ENCODE data around the gene ZSCAN5B. TPM values are rescaled to one million over a fixed set of nuclear protein-coding genes. Genes with fewer than 3 reads are reported as not detected.
A peak's percentile ranks its signal among the peaks of the same experiment; 100 is the strongest.

The ZSCAN5B gene
- total RNA-seq, 1 experiment from 2014 or later, result not detected

- TF ChIP-seq CTCF (conservative IDR thresholded peaks at IDR 0.05; ENCODE audit: low read depth, low read length) (no peak), EZH2 (IDR thresholded peaks at IDR 0.05; ENCODE audit: borderline replicate concordance, low read depth, low read length, poor library complexity, severe bottlenecking) (no peak)
- Histone ChIP-seq H3K4me1 (ENCODE audit: insufficient read depth, low read length, poor library complexity, severe bottlenecking) (peaks cover 6% of the 10 kb centered on the region), H3K9me3 (ENCODE audit: low read depth, low read length, poor library complexity, severe bottlenecking) (no peaks in the 10 kb centered on the region), H3K27me3 (replicated peaks; ENCODE audit: insufficient read depth, low read depth, low read length, poor library complexity) (no peaks in the 10 kb centered on the region), H3K36me3 (ENCODE audit: insufficient read depth, low read length, poor library complexity, severe bottlenecking) (peaks cover 4% of the 10 kb centered on the region), H3K27ac (ENCODE audit: low read depth, low read length, poor library complexity, severe bottlenecking) (peak overlapping the region; percentile 34), H3K4me3 (ENCODE audit: low read depth, low read length, poor library complexity, severe bottlenecking) (no peak overlapping the region)
- intact Hi-C loops (cut with micrococcal nuclease; ENCODE audit: unreplicated experiment), result no loop called here
- ChIA-PET POLR2A (ENCODE audit: low non-redundant PET) (no interaction called here), CTCF (no interaction called here)
- DNase-seq (ENCODE audit: low spot score), result no peak
- BruUV-seq (replicated peaks), result no TSS peak
Measured at GRCh38 chr19:56142897-56143434, 54.6 kb downstream of the ZSCAN5B start.

- TF ChIP-seq EZH2 (IDR thresholded peaks at IDR 0.05; ENCODE audit: borderline replicate concordance, low read depth, low read length, poor library complexity, severe bottlenecking) (no peak), CTCF (conservative IDR thresholded peaks at IDR 0.05; ENCODE audit: low read depth, low read length) (no peak)
- peak overlapping the region; percentile 14 for H3K27ac ChIP-seq (ENCODE audit: low read depth, low read length, poor library complexity, severe bottlenecking)
- CTCF ChIA-PET, result no interaction called here
- peaks cover 6% of the 10 kb centered on the region for H3K4me1 ChIP-seq (ENCODE audit: insufficient read depth, low read length, poor library complexity, severe bottlenecking)
- intact Hi-C loops (cut with micrococcal nuclease; ENCODE audit: unreplicated experiment), result no loop called here
- BruUV-seq (replicated peaks), result TSS peak; percentile 24
- DNase-seq (ENCODE audit: low spot score), result no peak
- H3K36me3 ChIP-seq (ENCODE audit: insufficient read depth, low read length, poor library complexity, severe bottlenecking), result peaks cover 4% of the 10 kb centered on the region
- POLR2A ChIA-PET (ENCODE audit: low non-redundant PET), result no interaction called here
- H3K4me3 ChIP-seq (ENCODE audit: low read depth, low read length, poor library complexity, severe bottlenecking), result peak overlapping the region; percentile 53
- no peaks in the 10 kb centered on the region for H3K27me3 ChIP-seq (replicated peaks; ENCODE audit: insufficient read depth, low read depth, low read length, poor library complexity)
- H3K9me3 ChIP-seq (ENCODE audit: low read depth, low read length, poor library complexity, severe bottlenecking), result no peaks in the 10 kb centered on the region
Measured at GRCh38 chr19:56142087-56142787, 55.3 kb downstream of the ZSCAN5B start.

- CTCF ChIA-PET, result interaction anchor here (0.7 to 1.2 kb wide), 2 partner anchors 61 to 168 kb away, joined by 7 to 11 read pairs; no protein-coding TSS in a partner anchor
- intact Hi-C loops (cut with micrococcal nuclease; ENCODE audit: unreplicated experiment), result loop anchor here (2.0 kb wide), 1 partner anchor 21 kb away; the partner anchor contains the start of gene ZNF787
- H3K4me1 ChIP-seq (ENCODE audit: insufficient read depth, low read length, poor library complexity, severe bottlenecking), result peaks cover 6% of the 10 kb centered on the region
- H3K4me3 ChIP-seq (ENCODE audit: low read depth, low read length, poor library complexity, severe bottlenecking), result peak overlapping the region; percentile 53
- TF ChIP-seq CTCF (conservative IDR thresholded peaks at IDR 0.05; ENCODE audit: low read depth, low read length) (no peak), EZH2 (IDR thresholded peaks at IDR 0.05; ENCODE audit: borderline replicate concordance, low read depth, low read length, poor library complexity, severe bottlenecking) (no peak)
- no peaks in the 10 kb centered on the region for H3K9me3 ChIP-seq (ENCODE audit: low read depth, low read length, poor library complexity, severe bottlenecking)
- no TSS peak for BruUV-seq (replicated peaks)
- H3K27ac ChIP-seq (ENCODE audit: low read depth, low read length, poor library complexity, severe bottlenecking), result peak overlapping the region; percentile 90
- POLR2A ChIA-PET (ENCODE audit: low non-redundant PET), result no interaction called here
- H3K27me3 ChIP-seq (replicated peaks; ENCODE audit: insufficient read depth, low read depth, low read length, poor library complexity), result no peaks in the 10 kb centered on the region
- no peaks in the 10 kb centered on the region for H3K36me3 ChIP-seq (ENCODE audit: insufficient read depth, low read length, poor library complexity, severe bottlenecking)
- no peak for DNase-seq (ENCODE audit: low spot score)
Measured at GRCh38 chr19:56141417-56141993, 56.1 kb downstream of the ZSCAN5B start.
